HEK293 (cell line): ENCODE results near the gene CLPSL2.

Source experiments
- CTCF ChIA-PET: fragments of 350-600 bp; formaldehyde crosslinking; extraction: SDS; loops from one replicate; lab custom pipeline; 2021; ENCODE audit warnings: antibody characterized with exemption; lab: Yijun Ruan, JAX
- POLR2A ChIA-PET: fragments of 300-600 bp; formaldehyde crosslinking; extraction: SDS; loops from one replicate; lab custom pipeline; 2020; ENCODE audit warnings: antibody characterized with exemption, inconsistent platforms; lab: Yijun Ruan, JAX
- H3K27ac ChIP-seq: fragments of 200-500 bp; sonication (Bioruptor generic); 2 replicates; pipeline ENCODE4 v1.5.1; 2014; ENCODE audit warnings: low read depth, low read length, control low read depth, inconsistent platforms; ENCODE audit errors: extremely low read depth
- H3K36me3 ChIP-seq, 2 experiments: fragments of 200-500 bp in 1 of 2; sonication (Bioruptor generic) in 1 of 2; 1 replicate in 1 of 2; 2 replicates in 1 of 2; pipeline ENCODE4 v1.5.1; 2014 to 2017; ENCODE audit warnings: inconsistent platforms in 2 of 2, low read length in 2 of 2; ENCODE audit not compliant: control insufficient read depth in 2 of 2, insufficient read depth in 1 of 2
- H3K4me1 ChIP-seq: fragments of 200-500 bp; sonication (Bioruptor generic); 2 replicates; pipeline ENCODE4 v1.5.1; 2014; ENCODE audit warnings: mild to moderate bottlenecking, low read length, inconsistent platforms; ENCODE audit not compliant: control insufficient read depth, insufficient read depth
- H3K4me3 ChIP-seq: 2 replicates; pipeline ENCODE4 v1.5.1; 2011; ENCODE audit warnings: low read depth, mild to moderate bottlenecking, control low read depth, low read length, moderate library complexity
- H3K9me3 ChIP-seq: fragments of 200-500 bp; sonication (Bioruptor generic); 2 replicates; pipeline ENCODE4 v1.5.1; 2014; ENCODE audit warnings: low read depth, low read length, inconsistent platforms; ENCODE audit not compliant: control insufficient read depth, insufficient read depth
- GFI1B ChIP-seq: fragments of 450-650 bp; formaldehyde crosslinking; IDR thresholded peaks from 2 replicates; pipeline ENCODE4 v1.5.1; 2016; ENCODE audit warnings: missing biosample characterization, missing genetic modification characterization
- PBX3 ChIP-seq: sonication (generic); formaldehyde crosslinking; IDR thresholded peaks from 2 replicates; pipeline ENCODE4 v1.8.1; 2022; ENCODE audit warnings: mild to moderate bottlenecking, moderate library complexity, missing genetic modification reagents
- SALL2 ChIP-seq: fragments of 450-650 bp; formaldehyde crosslinking; IDR thresholded peaks from 2 replicates; pipeline ENCODE4 v1.5.0; 2017; ENCODE audit warnings: missing biosample characterization, mild to moderate bottlenecking, missing genetic modification characterization, borderline replicate concordance
- SCRT1 ChIP-seq: fragments of 450-650 bp; formaldehyde crosslinking; IDR thresholded peaks from 2 replicates; pipeline ENCODE4 v1.5.1; 2016; ENCODE audit warnings: missing biosample characterization, missing genetic modification characterization, borderline replicate concordance
- ZBTB1 ChIP-seq: fragments of 450-650 bp; formaldehyde crosslinking; IDR thresholded peaks from 2 replicates; pipeline ENCODE4 v1.5.1; 2016; ENCODE audit warnings: missing biosample characterization, missing genetic modification characterization
- ZBTB49 ChIP-seq: fragments of 450-650 bp; formaldehyde crosslinking; IDR thresholded peaks from 2 replicates; pipeline ENCODE4 v1.5.1; 2016; ENCODE audit warnings: missing biosample characterization, missing genetic modification characterization, low read depth
- ZBTB7A ChIP-seq: fragments of 450-650 bp; formaldehyde crosslinking; IDR thresholded peaks from 2 replicates; pipeline ENCODE4 v1.5.1; 2016; ENCODE audit warnings: low read depth, missing biosample characterization, missing genetic modification characterization
- ZNF132 ChIP-seq: fragments of 450-650 bp; formaldehyde crosslinking; IDR thresholded peaks from 2 replicates; pipeline ENCODE4 v1.5.1; 2017; ENCODE audit warnings: missing biosample characterization, missing genetic modification characterization, borderline replicate concordance
- ZNF138 ChIP-seq: fragments of 450-650 bp; formaldehyde crosslinking; IDR thresholded peaks from 2 replicates; pipeline ENCODE4 v1.5.1; 2016; ENCODE audit warnings: missing biosample characterization, missing genetic modification characterization, borderline replicate concordance
- ZNF214 ChIP-seq: fragments of 450-650 bp; formaldehyde crosslinking; IDR thresholded peaks from 2 replicates; pipeline ENCODE4 v1.5.1; 2017; ENCODE audit warnings: missing biosample characterization, mild to moderate bottlenecking, missing genetic modification characterization, borderline replicate concordance
- ZNF221 ChIP-seq: fragments of 450-650 bp; formaldehyde crosslinking; IDR thresholded peaks from 2 replicates; pipeline ENCODE4 v1.5.1; 2017; ENCODE audit warnings: missing biosample characterization, missing genetic modification characterization, borderline replicate concordance
- ZNF26 ChIP-seq: fragments of 450-650 bp; formaldehyde crosslinking; IDR thresholded peaks from 2 replicates; pipeline ENCODE4 v1.5.1; 2016; ENCODE audit warnings: missing biosample characterization, missing genetic modification characterization
- ZNF274 ChIP-seq, 2 experiments: fragments of 200-500 bp in 1 of 2; fragments of 450-650 bp in 1 of 2; sonication (Bioruptor generic) in 1 of 2; formaldehyde crosslinking in 1 of 2; IDR thresholded peaks; 2 replicates each; pipeline versions ENCODE4 v1.5.1 to v1.6.1; 2014 to 2016; ENCODE audit warnings: borderline replicate concordance in 1 of 2, inconsistent platforms in 1 of 2, low read length in 1 of 2, missing biosample characterization in 1 of 2, missing genetic modification characterization in 1 of 2
- ZNF311 ChIP-seq: fragments of 450-650 bp; formaldehyde crosslinking; IDR thresholded peaks from 2 replicates; pipeline ENCODE4 v1.5.1; 2017; ENCODE audit warnings: missing biosample characterization, missing genetic modification characterization, borderline replicate concordance
- ZNF324 ChIP-seq: fragments of 450-650 bp; formaldehyde crosslinking; IDR thresholded peaks from 2 replicates; pipeline ENCODE4 v1.5.1; 2016; ENCODE audit warnings: missing biosample characterization, missing genetic modification characterization
- ZNF335 ChIP-seq: fragments of 450-650 bp; formaldehyde crosslinking; conservative IDR thresholded peaks from 2 replicates; pipeline ENCODE4 v1.5.1; 2016; ENCODE audit warnings: missing biosample characterization, missing genetic modification characterization
- ZNF398 ChIP-seq: fragments of 450-650 bp; formaldehyde crosslinking; IDR thresholded peaks from 2 replicates; pipeline ENCODE4 v1.5.1; 2017; ENCODE audit warnings: missing biosample characterization, missing genetic modification characterization
- ZNF423 ChIP-seq: fragments of 450-650 bp; formaldehyde crosslinking; IDR thresholded peaks from 2 replicates; pipeline ENCODE4 v1.5.1; 2016; ENCODE audit warnings: missing biosample characterization, missing genetic modification characterization
- ZNF621 ChIP-seq: fragments of 450-650 bp; formaldehyde crosslinking; IDR thresholded peaks from 2 replicates; pipeline ENCODE4 v1.5.1; 2017; ENCODE audit warnings: missing biosample characterization, missing genetic modification characterization
- ZNF629 ChIP-seq: fragments of 450-650 bp; formaldehyde crosslinking; IDR thresholded peaks from 2 replicates; pipeline ENCODE4 v1.5.1; 2017; ENCODE audit warnings: missing biosample characterization, missing genetic modification characterization
- ZNF660 ChIP-seq: fragments of 450-650 bp; IDR thresholded peaks from 2 replicates; pipeline ENCODE4 v1.5.1; 2018; ENCODE audit warnings: missing biosample characterization, mild to moderate bottlenecking, missing genetic modification characterization
- ZNF677 ChIP-seq: fragments of 450-650 bp; IDR thresholded peaks from 2 replicates; pipeline ENCODE4 v1.5.0; 2018; ENCODE audit warnings: missing biosample characterization, mild to moderate bottlenecking, missing genetic modification characterization, moderate library complexity
- ZNF704 ChIP-seq: fragments of 450-650 bp; formaldehyde crosslinking; IDR thresholded peaks from 2 replicates; pipeline ENCODE4 v1.5.1; 2016; ENCODE audit warnings: missing biosample characterization, missing genetic modification characterization
- ZNF76 ChIP-seq: fragments of 450-650 bp; formaldehyde crosslinking; IDR thresholded peaks from 2 replicates; pipeline ENCODE4; 2016; ENCODE audit warnings: low read depth, missing biosample characterization, missing genetic modification characterization, borderline replicate concordance
- ZNF777 ChIP-seq: fragments of 450-650 bp; formaldehyde crosslinking; IDR thresholded peaks from 2 replicates; pipeline ENCODE4 v1.5.1; 2017; ENCODE audit warnings: missing biosample characterization, missing genetic modification characterization, borderline replicate concordance
- ZNF791 ChIP-seq: fragments of 450-650 bp; formaldehyde crosslinking; IDR thresholded peaks from 2 replicates; pipeline ENCODE4 v1.5.1; 2016; ENCODE audit warnings: missing biosample characterization, missing genetic modification characterization
- ZNF830 ChIP-seq: fragments of 450-650 bp; IDR thresholded peaks from 2 replicates; pipeline ENCODE4 v1.5.0; 2018; ENCODE audit warnings: missing biosample characterization, missing genetic modification characterization, low read depth, mild to moderate bottlenecking, moderate library complexity
- ZSCAN4 ChIP-seq: fragments of 450-650 bp; formaldehyde crosslinking; IDR thresholded peaks from 2 replicates; pipeline ENCODE4 v1.5.1; 2017; ENCODE audit warnings: missing biosample characterization, missing genetic modification characterization

The CLPSL2 gene

GRCh38 chr6:35769211-35769610, 7.2 kb upstream of the CLPSL2 start:
- ChIA-PET CTCF (interaction anchor here (0.6 kb wide), 1 partner anchor 258 kb away, joined by 3 read pairs; the partner anchor contains the start of gene MAPK14), POLR2A (no interaction called here)
- no peak overlapping the region for H3K27ac ChIP-seq
- no peak overlapping the region for H3K4me3 ChIP-seq
- no peaks in the 10 kb centered on the region for H3K9me3 ChIP-seq
- no peaks in the 10 kb centered on the region for H3K36me3 ChIP-seq
- H3K4me1 ChIP-seq: no peaks in the 10 kb centered on the region
- no peak for TF ChIP-seq ZNF629 (tag by site-specific recombination)
- TF ChIP-seq ZNF660 (tag by site-specific recombination): no peak
- no peak for TF ChIP-seq ZNF791 (tag by site-specific recombination)
- no peak for TF ChIP-seq ZNF132 (tag by site-specific recombination)
- TF ChIP-seq ZNF777 (tag by site-specific recombination): no peak
- no peak for TF ChIP-seq ZNF138
- no peak for TF ChIP-seq ZBTB7A (tag by site-specific recombination)
- no peak for TF ChIP-seq ZNF621 (tag by site-specific recombination)
- TF ChIP-seq ZNF830 (tag by site-specific recombination): no peak
- TF ChIP-seq ZNF214 (tag by site-specific recombination): no peak
- no peak for TF ChIP-seq ZSCAN4 (tag by site-specific recombination)
- TF ChIP-seq ZNF311: no peak
- TF ChIP-seq ZNF398 (tag by site-specific recombination): no peak
- no peak for TF ChIP-seq ZNF704
- no peak for TF ChIP-seq ZNF423

GRCh38 chr6:35771343-35771627, 5.1 kb upstream of the CLPSL2 start:
- Histone ChIP-seq H3K36me3 (no peaks in the 10 kb centered on the region), H3K4me1 (no peaks in the 10 kb centered on the region), H3K4me3 (no peak overlapping the region), H3K9me3 (no peaks in the 10 kb centered on the region), H3K27ac (no peak overlapping the region)
- POLR2A ChIA-PET: no interaction called here
- CTCF ChIA-PET: interaction anchor here (1.1 to 2.1 kb wide), 2 partner anchors 35 to 187 kb away, joined by 3 to 5 read pairs; no protein-coding TSS in a partner anchor
- no peak for TF ChIP-seq ZNF76 (tag by site-specific recombination)
- no peak for TF ChIP-seq ZNF677
- no peak for TF ChIP-seq ZBTB1
- no peak for TF ChIP-seq PBX3 (CRISPR knock-in tag)
- no peak for TF ChIP-seq ZBTB49
- TF ChIP-seq SCRT1 (tag by site-specific recombination): no peak
- no peak for TF ChIP-seq SALL2 (tag by site-specific recombination)
- no peak for TF ChIP-seq ZNF274 (IDR thresholded peaks at IDR 0.05; ENCODE audit: low read length)
- no peak for TF ChIP-seq ZNF274 (tag by site-specific recombination; IDR thresholded peaks at IDR 0.05; ENCODE audit: borderline replicate concordance)
- no peak for TF ChIP-seq ZNF221 (tag by site-specific recombination)
- TF ChIP-seq ZNF335 (tag by site-specific recombination): no peak
- no peak for TF ChIP-seq ZNF26 (tag by site-specific recombination)
- TF ChIP-seq GFI1B (tag by site-specific recombination): no peak
- no peak for TF ChIP-seq ZNF324 (tag by site-specific recombination)
